Fibroblast of pulmonary artery (primary cell): ENCODE data around the gene PLEKHG5.
A peak's percentile ranks its signal among the peaks of the same experiment; 100 is the strongest.

Experiments used
- DNase-seq: peaks from one replicate; pipeline ENCODE4 v3.0.0-alpha.2; 2010; ENCODE audit warnings: low read depth
- H3K4me3 ChIP-seq: replicated peaks from 2 replicates; pipeline ENCODE4 v1.5.1; 2011; ENCODE audit warnings: low read depth, mild to moderate bottlenecking, control low read depth, low read length, moderate library complexity
- CTCF ChIP-seq: IDR thresholded peaks from 2 replicates; pipeline ENCODE4 v1.5.1; 2011; ENCODE audit warnings: mild to moderate bottlenecking, control low read depth, low read length, inconsistent platforms; ENCODE audit errors: missing control alignments

PLEKHG5 gene

GRCh38 chr1:6530504-6531160 is 39.2 kb upstream of the PLEKHG5 start:
- TF ChIP-seq CTCF = no peak

GRCh38 chr1:6528492-6528891 is 37.0 kb upstream of the PLEKHG5 start:
- H3K4me3 ChIP-seq = no peak overlapping the region
- no peak for DNase-seq
- no peak for TF ChIP-seq CTCF

More at GRCh38 chr1:6530504-6531160, 39.2 kb upstream of the PLEKHG5 start:
- H3K4me3 ChIP-seq = no peak overlapping the region
- no peak for DNase-seq

GRCh38 chr1:6526316-6526715 is 34.8 kb upstream of the PLEKHG5 start:
- no peak for TF ChIP-seq CTCF
- no peak overlapping the region for H3K4me3 ChIP-seq
- DNase-seq = no peak

GRCh38 chr1:6523566-6523965 is 32.1 kb upstream of the PLEKHG5 start:
- peak; percentile 66 for DNase-seq
- TF ChIP-seq CTCF = peak; percentile 72

GRCh38 chr1:6521536-6521935 is 30.1 kb upstream of the PLEKHG5 start:
- no peak for DNase-seq
- TF ChIP-seq CTCF = no peak
- no peak overlapping the region for H3K4me3 ChIP-seq

More at GRCh38 chr1:6523566-6523965, 32.1 kb upstream of the PLEKHG5 start:
- no peak overlapping the region for H3K4me3 ChIP-seq

GRCh38 chr1:6519935-6520671 is 28.6 kb upstream of the PLEKHG5 start:
- no peak overlapping the region for H3K4me3 ChIP-seq
- DNase-seq = peak; percentile 61
- TF ChIP-seq CTCF = no peak
